Right ventricle myocardium superior (tissue), 1 donor: ENCODE results near the gene RNU11. TPM values are rescaled to one million over a fixed set of nuclear protein-coding genes. Genes with fewer than 3 reads are reported as not detected.
A peak's percentile ranks its signal among the peaks of the same experiment; 100 is the strongest.
"Not testable (repeated sequence)": the region's sequence is repeated elsewhere in the genome, so short reads cannot be mapped to it uniquely, and the experiment has no call there.

Experiments
- ATAC-seq: fragments of 200-7000 bp; cut with Tn5 transposase; one replicate; pipeline ENCODE4 v1.9.1; 2020; ENCODE audit warnings: mild to moderate bottlenecking; ENCODE audit not compliant: poor library complexity
- DNase-seq: peaks from one replicate; pipeline ENCODE4 v3.0.0-alpha.2; 2020
- intact Hi-C: fragments of 100-400 bp; cut with DNase I; formaldehyde crosslinking; loops from one replicate; pipeline ENCODE4 v1.11.2; 2022
- total RNA-seq: library from RNA; stranded (reverse); fragmentation: NEBNext Ultra II Directional; extraction: Animal tissue kit (Norgen Biotek cat#: 25700); gene quantifications from one replicate; pipeline ENCODE4 v1.2.1, GENCODE V29; 2021
- donor health status: DM: no; HTN: yes; CAD: no; lungs with severe emphysema.

Gene RNU11
- total RNA-seq, 1 donor from 2014 or later, result not detected

DNA sequence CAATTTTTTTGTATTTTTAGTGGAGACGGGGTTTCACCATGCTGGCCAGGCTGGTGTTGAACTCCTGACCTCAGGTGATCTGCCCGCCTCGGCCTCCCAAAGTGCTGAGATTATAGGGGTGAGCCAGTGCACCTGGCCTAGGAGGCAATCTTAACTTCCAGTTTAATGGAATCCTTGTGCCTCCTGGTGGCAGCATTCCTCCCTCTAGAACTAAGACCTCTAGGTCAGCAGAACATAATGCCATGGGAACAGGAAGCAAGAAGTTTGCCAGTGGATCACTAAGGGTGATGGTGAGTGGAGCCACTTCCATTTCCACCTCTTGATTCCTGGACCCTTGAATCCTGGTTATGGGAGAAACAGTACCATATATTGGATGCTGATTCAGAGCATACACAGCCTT lies 5.5 kb downstream of the RNU11 start:
- intact Hi-C loops, result not testable (repeated sequence)

GRCh38 chr1:28655448-28656311 lies 7.3 kb downstream of the RNU11 start:
- intact Hi-C loops, ATAC-seq, DNase-seq: not testable (repeated sequence)

More for the DNA sequence above, 5.5 kb downstream of the RNU11 start:
- not testable (repeated sequence) for DNase-seq, ATAC-seq

DNA sequence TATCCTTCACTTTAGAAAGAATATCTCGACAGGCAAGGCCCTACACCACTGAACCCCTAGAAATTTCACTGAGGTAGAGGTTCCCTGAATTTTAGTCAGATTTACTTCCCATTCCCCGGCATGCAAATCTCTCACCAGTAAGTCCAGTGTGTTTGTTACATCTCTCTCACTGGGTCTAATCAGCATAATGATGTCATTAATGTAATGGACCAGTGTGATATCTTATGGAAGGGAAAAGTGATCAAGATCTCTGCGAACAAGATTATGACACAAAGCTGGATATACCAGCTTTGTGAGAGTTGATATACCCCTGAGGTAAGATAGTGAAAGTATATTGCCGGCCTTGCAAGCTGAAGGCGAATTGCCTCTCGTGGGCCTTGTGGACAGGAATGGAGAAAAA lies 7.9 kb downstream of the RNU11 start:
- DNase-seq (no peak), ATAC-seq (no peak)
- intact Hi-C loops, result no loop called here

DNA sequence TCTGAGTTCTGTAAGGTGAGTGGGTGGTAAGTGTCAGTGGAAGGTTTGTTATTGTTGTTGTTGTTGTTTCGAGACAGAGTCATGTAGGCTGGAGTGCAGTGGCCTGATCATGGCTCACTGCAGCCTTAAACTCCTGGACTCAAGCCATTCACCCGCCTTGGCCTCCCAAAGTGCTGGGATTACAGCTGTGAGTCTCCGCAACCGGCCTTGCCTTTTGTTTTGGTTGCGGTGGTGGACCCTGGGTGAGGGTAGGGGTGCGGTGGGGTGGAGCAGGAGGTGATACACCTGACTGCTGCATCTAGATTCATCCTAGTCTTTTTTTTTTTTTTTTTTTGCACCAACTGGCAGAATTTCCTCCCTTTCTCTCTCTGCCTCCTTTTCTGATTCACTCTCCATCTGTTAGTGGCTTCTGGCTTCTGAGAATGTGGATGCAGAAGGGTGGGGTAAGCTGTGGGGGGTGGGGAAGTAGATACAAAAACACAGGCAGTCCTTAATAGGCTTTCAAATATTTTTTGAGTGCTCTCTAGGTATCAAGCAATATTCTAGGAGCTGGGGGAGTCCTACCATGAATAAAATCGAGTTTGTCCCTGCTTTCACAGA lies 15.6 kb downstream of the RNU11 start:
- DNase-seq, result no peak
- intact Hi-C loops, result no loop called here
- ATAC-seq, result no peak

- intact Hi-C loops, result no loop called here
- ATAC-seq, result no peak
- DNase-seq, result no peak
Observed at GRCh38 chr1:28666806-28667205, 18.4 kb downstream of the RNU11 start.

DNA sequence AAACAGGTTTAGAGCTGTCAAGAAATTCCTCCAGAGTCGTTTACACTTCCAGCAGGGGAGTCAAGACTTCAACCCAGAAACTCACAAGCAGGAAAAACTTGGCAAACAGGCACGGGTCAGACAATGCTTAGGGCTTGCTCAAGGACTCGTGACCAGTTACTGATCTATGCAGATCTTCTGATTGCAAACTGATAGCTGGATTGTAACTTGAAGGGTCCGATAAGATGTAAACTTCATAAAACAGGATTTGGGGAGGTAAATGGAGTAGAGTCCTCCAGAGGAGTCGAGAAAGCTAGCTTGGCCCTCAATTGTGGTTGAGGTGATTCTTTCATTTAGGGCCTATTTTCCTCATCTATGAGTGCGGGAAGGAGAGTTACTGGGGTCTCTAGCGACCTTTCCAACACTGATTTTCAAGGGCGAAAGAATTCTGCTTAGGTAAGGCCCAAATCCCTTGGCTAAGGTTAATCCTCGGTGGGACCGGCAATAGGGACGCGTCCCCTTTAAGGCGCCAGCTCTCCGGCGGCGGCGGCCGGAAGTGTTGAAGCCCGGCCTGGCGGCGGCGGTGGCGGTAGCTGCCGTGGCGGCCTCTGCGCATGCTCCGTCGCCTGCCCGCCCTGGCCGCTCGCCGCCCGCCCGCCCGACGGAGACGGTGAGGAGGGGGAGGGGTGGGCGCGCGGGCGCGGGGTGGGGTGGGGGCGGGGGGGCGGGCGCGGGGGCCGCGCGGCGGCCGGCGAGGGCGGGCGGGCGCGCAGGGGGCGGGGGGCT lies 20.0 kb downstream of the RNU11 start, which contains the start of gene GMEB1:
Gene GMEB1 (plus strand): TSS at position 594 of the 765 bp plus-strand sequence. CDS start 14,829 bp downstream, outside the sequence.
- ATAC-seq (peak; percentile 95), DNase-seq (peak; percentile 93)
- intact Hi-C loops, result no loop called here

DNA sequence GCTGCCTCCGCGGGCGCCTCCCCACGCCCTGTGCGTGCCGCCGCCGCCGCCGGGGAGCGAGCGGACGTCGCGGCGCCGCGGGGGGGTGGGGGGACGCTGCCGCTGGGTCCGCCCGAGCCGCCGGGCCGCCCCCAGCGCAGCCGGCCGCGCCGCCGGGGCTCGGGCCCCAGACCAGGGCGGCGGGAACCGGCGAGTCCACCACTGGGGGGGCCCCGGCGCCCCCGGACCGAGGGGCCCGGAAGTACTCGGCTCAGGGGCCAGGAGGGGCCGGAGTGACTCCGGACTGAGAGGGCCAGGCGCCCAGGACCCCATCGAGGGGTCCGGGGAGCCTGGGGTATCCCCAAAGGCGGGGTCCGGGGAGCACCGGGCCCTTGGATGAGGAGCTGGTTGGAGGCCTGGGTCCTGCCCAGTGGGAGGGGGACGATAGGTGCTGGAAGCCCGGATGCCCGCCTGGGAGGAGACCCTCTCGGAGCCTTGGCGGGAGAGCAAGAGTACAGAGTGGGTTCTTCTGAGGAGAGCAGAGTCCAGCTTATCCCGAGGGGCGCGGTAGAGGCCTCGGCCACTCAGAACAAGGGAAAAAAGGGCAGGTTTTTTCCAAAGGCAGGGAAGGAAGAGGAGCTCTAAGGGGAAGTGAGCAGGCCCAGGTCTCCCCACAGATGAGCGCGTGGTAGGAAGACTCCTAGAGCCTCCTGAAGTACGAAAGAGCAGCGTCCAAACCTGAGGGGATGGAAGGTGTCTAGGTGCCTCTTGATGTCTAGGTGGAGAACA lies 20.7 kb downstream of the RNU11 start:
- ATAC-seq (peak; percentile 86), DNase-seq (peak; percentile 74)
- intact Hi-C loops, result no loop called here

DNA sequence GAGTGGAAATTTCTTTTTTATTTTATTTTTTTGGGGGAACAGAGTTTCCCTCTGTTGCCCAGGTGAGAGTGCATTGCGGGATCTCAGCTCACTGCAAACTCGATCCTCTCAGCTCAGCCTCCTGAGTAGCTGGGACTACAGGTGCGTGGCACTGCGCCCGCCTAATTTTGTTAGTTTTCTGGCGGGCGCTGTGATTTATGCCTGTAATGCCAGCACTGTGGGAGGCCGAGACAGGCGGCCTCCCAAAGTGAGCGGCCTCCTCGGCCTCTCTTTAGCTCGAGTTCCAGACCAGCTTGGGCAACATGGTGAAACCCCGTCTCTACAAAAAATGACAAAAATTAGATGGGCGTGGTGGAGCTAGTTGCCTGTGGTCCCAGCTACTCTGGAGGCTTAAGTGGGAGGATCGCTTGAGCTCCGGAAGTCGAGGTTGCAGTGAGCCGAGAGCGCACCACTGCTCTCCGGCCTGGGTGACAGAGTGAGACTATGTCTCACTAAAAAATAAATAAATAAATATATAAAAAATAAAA lies 22.9 kb downstream of the RNU11 start:
- ATAC-seq, result no peak
- no peak for DNase-seq
- intact Hi-C loops, result no loop called here

GRCh38 chr1:28672971-28673370 lies 24.6 kb downstream of the RNU11 start:
- ATAC-seq, intact Hi-C loops, DNase-seq: not testable (repeated sequence)

DNA sequence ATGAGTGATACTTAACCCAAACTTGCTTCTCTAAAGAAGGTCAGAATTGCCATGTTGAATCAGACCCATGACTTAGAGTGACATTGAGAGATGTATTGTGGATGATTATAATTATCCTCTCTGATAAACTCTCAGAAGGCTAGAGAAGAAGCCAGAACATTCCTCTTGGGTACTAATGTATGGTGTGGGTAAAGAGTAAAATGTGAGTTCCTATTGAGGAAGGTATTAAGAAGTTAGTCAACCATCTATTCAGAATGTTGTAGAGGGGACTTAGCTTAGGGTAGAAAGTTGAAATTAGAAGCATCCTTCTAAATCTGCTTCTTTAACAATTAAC lies 27.5 kb downstream of the RNU11 start:
- ATAC-seq (no peak), DNase-seq (no peak)
- intact Hi-C loops, result no loop called here

DNA sequence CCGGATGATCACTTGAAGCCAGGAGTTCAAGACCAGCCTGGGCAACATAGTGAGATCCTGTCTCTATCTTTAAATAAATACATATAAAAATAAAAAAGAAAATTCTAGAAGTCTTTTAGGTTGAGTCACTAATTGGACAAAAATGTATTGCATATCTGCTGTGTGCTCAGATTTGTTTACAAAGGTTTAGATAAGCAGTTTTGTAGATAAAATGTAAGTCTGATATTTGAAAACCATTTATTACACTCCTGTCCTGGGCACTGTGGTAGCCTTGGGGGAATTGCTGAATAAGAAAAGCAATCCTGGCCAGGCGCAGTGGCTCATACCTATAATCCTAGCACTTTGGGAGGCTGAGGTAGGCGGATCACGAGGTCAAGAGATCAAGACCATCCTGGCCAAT lies 31.8 kb downstream of the RNU11 start:
- DNase-seq (no peak), ATAC-seq (no peak)

DNA sequence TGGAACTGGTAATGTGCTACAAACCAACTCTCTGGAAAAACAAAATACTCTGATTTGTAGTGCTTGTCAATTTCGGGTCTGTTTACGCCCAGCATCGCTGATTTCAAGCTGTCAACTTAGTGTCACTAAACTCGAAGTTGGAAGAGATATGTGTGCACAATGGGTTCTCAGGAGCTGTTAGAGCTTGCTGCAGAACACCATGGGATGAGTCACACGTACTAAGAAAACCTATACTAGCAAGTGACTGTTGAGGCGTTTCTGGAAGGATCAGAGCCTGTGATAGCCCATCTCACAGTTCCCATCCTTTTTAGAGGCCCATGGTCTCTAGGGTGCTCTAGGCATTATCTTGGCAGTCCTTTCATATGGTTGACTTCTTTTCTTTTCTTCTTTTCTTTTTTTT lies 34.4 kb downstream of the RNU11 start:
- intact Hi-C loops, result no loop called here
- ATAC-seq (no peak), DNase-seq (no peak)

More for the DNA sequence above, 31.8 kb downstream of the RNU11 start:
- intact Hi-C loops, result no loop called here

DNA sequence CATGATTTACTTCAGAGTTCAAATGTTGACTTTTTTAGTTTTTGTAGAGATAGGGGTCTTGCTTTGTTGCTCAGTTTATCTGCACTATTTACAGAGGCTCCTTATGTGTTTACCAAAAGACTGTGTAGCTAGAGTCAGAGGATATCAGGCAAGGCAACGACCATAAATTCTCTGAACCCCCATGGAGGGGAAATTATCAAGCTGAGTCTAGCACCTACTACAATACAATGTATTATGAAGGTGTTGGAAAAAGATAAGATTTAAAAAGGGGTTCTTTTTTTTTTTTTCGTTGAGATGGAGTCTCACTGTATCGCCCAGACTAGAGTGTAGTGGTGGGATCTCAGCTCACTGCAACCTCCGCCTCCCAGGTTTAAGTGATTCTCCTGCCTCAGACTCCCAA lies 36.5 kb downstream of the RNU11 start:
- intact Hi-C loops, result no loop called here
- DNase-seq (no peak), ATAC-seq (no peak)

- DNase-seq, ATAC-seq, intact Hi-C loops: not testable (repeated sequence)
Observed at GRCh38 chr1:28691627-28692026, 43.2 kb downstream of the RNU11 start.

Other genes with a start within 250 kb of the RNU11 start
- gene RCC1, start 142.6 kb upstream of the RNU11 start, total RNA-seq, result 8.1 TPM
- gene TRNAU1AP, start 95.5 kb upstream of the RNU11 start, total RNA-seq, result 11.7 TPM
- 1.4 TPM for gene RAB42, start 56.3 kb upstream of the RNU11 start, total RNA-seq
- gene TAF12, start 5.5 kb upstream of the RNU11 start, total RNA-seq, result 27.4 TPM
- 4.9 TPM for gene GMEB1, start 20.2 kb downstream of the RNU11 start, total RNA-seq
- gene YTHDF2, start 88.3 kb downstream of the RNU11 start, total RNA-seq, result 31.3 TPM
- gene OPRD1, start 163.6 kb downstream of the RNU11 start, total RNA-seq, result not detected